ENCODE measurements around the gene VEZT. TPM values are rescaled to one million over a fixed set of nuclear protein-coding genes. Genes with fewer than 3 reads are reported as not detected.

The VEZT gene
- total RNA-seq, 4 donors from 2014 or later: 64.0 to 117 (median 70.9) TPM

DNA sequence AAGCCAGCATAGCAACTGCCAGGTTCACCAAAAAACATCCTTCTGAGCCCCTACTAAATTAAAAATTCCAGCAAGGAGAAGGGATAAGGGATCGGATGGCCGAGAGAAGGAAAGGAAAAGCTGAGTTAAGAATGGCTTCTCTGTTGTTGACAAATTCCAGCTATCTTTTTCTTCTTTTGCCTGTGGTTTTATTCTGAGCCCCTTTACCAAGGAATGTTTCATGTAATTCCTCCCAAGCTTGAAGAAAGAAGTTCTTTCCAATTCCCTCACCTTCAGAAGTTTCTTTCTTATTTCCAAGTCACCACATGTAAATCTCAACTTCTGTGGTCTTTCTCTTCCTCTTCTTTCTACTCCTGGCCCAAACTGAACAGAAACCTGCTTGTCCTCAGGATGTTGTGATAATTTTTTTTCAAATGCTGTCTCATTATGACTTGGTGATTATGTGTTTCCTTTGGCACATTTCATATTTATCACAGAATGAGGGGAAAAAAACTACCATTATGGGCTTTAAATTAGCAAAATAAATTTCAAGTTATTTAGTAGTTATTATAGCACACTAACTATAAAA lies 40.3 kb upstream of the VEZT start:
- Histone ChIP-seq H3K4me3 (no peak overlapping the region), H3K4me1 (peaks cover 25% of the 10 kb centered on the region), H3K27ac (no peak overlapping the region), H3K9me3 (no peaks in the 10 kb centered on the region), H3K36me3 (no peaks in the 10 kb centered on the region), H3K27me3 (no peaks in the 10 kb centered on the region)
- no peak for DNase-seq (ENCODE audit: low spot score in 2 of 2)
- WGBS: 87% methylated on average over 2 of the region's 2 CpGs
- TF ChIP-seq, protein P1, sequence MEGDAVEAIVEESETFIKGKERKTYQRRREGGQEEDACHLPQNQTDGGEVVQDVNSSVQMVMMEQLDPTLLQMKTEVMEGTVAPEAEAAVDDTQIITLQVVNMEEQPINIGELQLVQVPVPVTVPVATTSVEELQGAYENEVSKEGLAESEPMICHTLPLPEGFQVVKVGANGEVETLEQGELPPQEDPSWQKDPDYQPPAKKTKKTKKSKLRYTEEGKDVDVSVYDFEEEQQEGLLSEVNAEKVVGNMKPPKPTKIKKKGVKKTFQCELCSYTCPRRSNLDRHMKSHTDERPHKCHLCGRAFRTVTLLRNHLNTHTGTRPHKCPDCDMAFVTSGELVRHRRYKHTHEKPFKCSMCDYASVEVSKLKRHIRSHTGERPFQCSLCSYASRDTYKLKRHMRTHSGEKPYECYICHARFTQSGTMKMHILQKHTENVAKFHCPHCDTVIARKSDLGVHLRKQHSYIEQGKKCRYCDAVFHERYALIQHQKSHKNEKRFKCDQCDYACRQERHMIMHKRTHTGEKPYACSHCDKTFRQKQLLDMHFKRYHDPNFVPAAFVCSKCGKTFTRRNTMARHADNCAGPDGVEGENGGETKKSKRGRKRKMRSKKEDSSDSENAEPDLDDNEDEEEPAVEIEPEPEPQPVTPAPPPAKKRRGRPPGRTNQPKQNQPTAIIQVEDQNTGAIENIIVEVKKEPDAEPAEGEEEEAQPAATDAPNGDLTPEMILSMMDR (IDR thresholded peaks at IDR 0.05): no peak
- no peak for TF ChIP-seq POLR2A (IDR thresholded peaks at IDR 0.05)
- TF ChIP-seq POLR2AphosphoS5 (IDR thresholded peaks at IDR 0.05): no peak
- no peak for TF ChIP-seq EP300 (IDR thresholded peaks at IDR 0.05)

DNA sequence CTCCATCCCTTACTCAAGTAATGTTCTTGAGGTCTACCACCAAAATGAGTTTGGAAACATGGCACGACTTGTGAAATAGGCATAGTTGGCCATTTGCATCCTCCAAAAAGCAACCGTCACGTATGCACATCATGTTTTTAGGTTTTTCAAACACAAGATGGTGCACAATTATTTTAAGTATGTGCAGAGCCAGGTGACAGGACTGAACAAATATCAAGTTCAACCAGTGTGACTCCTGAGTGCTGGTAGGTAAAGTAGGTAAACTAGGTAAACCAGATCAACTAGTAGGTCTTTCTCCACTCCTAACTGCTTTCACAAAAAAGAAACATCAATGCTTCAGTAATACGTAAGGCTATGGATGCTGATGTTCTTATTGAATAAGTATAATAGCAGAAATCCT lies 39.5 kb upstream of the VEZT start:
- Histone ChIP-seq H3K9me3 (no peaks in the 10 kb centered on the region), H3K27ac (no peak overlapping the region), H3K27me3 (no peaks in the 10 kb centered on the region), H3K4me3 (no peak overlapping the region), H3K4me1 (peaks cover 20% of the 10 kb centered on the region), H3K36me3 (no peaks in the 10 kb centered on the region)
- TF ChIP-seq POLR2A (IDR thresholded peaks at IDR 0.05) (no peak), EP300 (IDR thresholded peaks at IDR 0.05) (no peak), POLR2AphosphoS5 (IDR thresholded peaks at IDR 0.05) (no peak)
- TF ChIP-seq, protein P1 (IDR thresholded peaks at IDR 0.05): no peak
- DNase-seq (ENCODE audit: low spot score in 2 of 2): no peak
- 79% methylated on average over 4 of the region's 4 CpGs for WGBS

GRCh38 chr12:95179011-95179410 lies 38.6 kb upstream of the VEZT start:
- WGBS: 77% methylated on average over 5 of the region's 5 CpGs
- TF ChIP-seq POLR2AphosphoS5 (IDR thresholded peaks at IDR 0.05) (no peak), POLR2A (IDR thresholded peaks at IDR 0.05) (no peak), EP300 (IDR thresholded peaks at IDR 0.05) (no peak)
- TF ChIP-seq, protein P1 (IDR thresholded peaks at IDR 0.05): no peak
- no peaks in the 10 kb centered on the region for H3K27me3 ChIP-seq
- no peak overlapping the region for H3K4me3 ChIP-seq
- peaks cover 11% of the 10 kb centered on the region for H3K4me1 ChIP-seq
- no peaks in the 10 kb centered on the region for H3K36me3 ChIP-seq
- no peak overlapping the region for H3K27ac ChIP-seq
- no peak for DNase-seq (ENCODE audit: low spot score in 2 of 2)
- H3K9me3 ChIP-seq: no peaks in the 10 kb centered on the region

DNA sequence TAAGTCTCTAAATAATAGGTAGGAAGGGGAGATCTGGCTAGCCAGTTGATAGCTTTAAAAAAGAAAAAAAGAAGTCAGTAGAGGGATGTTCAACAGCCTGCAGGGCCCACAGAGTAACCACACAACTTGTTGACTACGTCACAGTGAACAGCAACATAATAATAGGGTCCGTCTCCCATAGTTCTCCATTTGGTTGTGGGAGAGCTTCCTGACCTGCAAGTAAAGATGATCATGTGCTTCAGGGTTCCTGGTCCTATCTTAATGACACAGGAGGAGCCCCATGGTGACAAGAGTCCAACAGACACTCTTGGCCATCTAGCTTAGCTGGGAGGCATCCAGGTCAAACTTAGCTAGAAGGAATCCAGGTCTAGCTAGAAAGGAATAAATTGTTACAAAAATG lies 36.5 kb upstream of the VEZT start:
- 78% methylated on average over 2 of the region's 2 CpGs for WGBS
- Histone ChIP-seq H3K4me1 (peaks cover 8% of the 10 kb centered on the region), H3K27ac (no peak overlapping the region), H3K9me3 (no peaks in the 10 kb centered on the region), H3K4me3 (no peak overlapping the region), H3K36me3 (no peaks in the 10 kb centered on the region), H3K27me3 (no peaks in the 10 kb centered on the region)
- DNase-seq (ENCODE audit: low spot score in 2 of 2): no peak
- TF ChIP-seq, protein P1 (IDR thresholded peaks at IDR 0.05): no peak
- TF ChIP-seq EP300 (IDR thresholded peaks at IDR 0.05) (no peak), POLR2A (IDR thresholded peaks at IDR 0.05) (no peak), POLR2AphosphoS5 (IDR thresholded peaks at IDR 0.05) (no peak)

DNA sequence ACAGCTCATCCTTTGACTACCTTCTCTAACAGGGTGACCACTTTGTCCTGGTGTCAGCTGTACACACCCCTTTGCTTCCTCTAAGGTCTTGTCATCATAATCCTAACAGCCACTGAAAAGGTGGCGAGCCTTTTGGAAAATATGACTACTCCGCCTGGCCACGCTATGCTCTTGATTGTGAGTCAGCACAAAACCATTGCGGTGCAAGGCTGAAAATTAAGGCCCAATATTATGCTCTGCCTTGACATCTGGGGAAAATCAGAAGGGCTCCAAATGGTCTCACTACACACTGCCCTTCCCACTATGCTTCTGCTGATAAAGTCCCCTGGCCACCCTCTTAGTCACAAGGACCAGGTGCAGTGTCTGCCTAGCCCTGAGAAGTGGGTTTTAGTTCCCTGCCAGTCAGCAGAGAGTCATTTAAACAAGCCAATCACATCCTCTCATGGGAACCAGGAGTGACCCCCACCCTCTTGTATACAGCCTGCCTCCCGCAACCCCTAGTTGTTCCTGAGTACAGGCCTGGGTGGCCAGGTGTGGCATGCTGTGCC lies 34.7 kb upstream of the VEZT start:
- no peak for DNase-seq (ENCODE audit: low spot score in 2 of 2)
- no peak overlapping the region for H3K4me3 ChIP-seq
- no peak for TF ChIP-seq POLR2A (IDR thresholded peaks at IDR 0.05)
- no peaks in the 10 kb centered on the region for H3K9me3 ChIP-seq
- peaks cover 8% of the 10 kb centered on the region for H3K4me1 ChIP-seq
- no peaks in the 10 kb centered on the region for H3K36me3 ChIP-seq
- no peaks in the 10 kb centered on the region for H3K27me3 ChIP-seq
- 68% methylated on average over 4 of the region's 5 CpGs for WGBS
- H3K27ac ChIP-seq: no peak overlapping the region

DNA sequence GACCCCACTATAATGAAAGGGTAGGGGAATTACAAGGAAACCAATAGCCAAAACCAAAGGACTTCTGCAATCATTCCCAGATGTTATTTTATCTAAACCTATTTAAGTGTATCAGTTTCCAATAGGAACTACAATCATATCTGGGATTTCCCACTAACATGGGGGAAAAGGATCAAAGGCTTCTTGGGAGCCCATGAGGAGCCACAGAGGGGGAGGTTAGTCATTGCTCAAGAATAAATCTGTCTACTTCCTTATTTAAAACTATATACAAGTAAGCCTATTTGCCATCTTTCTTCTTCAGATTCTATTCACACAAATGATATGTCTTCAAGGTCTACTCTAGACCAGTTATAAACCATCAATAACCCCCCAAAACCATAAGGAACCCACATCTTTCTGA lies 33.5 kb upstream of the VEZT start:
- Histone ChIP-seq H3K9me3 (no peaks in the 10 kb centered on the region), H3K4me1 (no peaks in the 10 kb centered on the region), H3K4me3 (no peak overlapping the region), H3K36me3 (no peaks in the 10 kb centered on the region), H3K27me3 (no peaks in the 10 kb centered on the region), H3K27ac (no peak overlapping the region)
- TF ChIP-seq EP300 (IDR thresholded peaks at IDR 0.05) (no peak), POLR2A (IDR thresholded peaks at IDR 0.05) (no peak)
- no peak for DNase-seq (ENCODE audit: low spot score in 2 of 2)

Data from suprapubic skin (tissue), 4 donors.